Measurements from ENCODE around the gene MPV17.
"Not testable (repeated sequence)": the region's sequence is repeated elsewhere in the genome, so short reads cannot be mapped to it uniquely, and the experiment has no call there.

Gene MPV17

DNA sequence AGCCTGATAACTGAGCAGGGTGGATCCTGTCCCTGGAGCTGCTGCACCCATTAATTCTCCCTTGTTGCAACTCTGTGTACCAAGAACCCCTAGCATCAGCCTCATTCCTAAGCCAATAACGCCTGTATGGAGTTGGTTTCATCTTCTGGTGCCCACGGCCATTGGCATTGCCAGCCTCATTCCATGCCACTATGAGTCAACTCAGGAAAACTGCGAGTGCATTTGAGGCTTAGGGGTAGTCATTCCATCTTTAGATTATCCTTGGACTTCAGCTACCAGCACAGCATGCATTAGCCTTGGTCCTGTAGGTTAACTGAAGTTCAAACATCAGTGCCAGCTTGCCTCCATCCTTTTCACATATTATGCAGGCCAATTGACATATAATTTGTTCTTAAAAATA is 42.1 kb downstream of the MPV17 start:
- no peak overlapping the region for H3K4me3 ChIP-seq (ENCODE audit: low read depth, low read length)
- no peak for TF ChIP-seq CTCF (IDR thresholded peaks at IDR 0.05; ENCODE audit: low read depth, low read length)

GRCh38 chr2:27278010-27278409 is 44.9 kb downstream of the MPV17 start:
- no peak overlapping the region for H3K4me3 ChIP-seq (ENCODE audit: low read depth, low read length)
- TF ChIP-seq CTCF (IDR thresholded peaks at IDR 0.05; ENCODE audit: low read depth, low read length), result no peak

DNA sequence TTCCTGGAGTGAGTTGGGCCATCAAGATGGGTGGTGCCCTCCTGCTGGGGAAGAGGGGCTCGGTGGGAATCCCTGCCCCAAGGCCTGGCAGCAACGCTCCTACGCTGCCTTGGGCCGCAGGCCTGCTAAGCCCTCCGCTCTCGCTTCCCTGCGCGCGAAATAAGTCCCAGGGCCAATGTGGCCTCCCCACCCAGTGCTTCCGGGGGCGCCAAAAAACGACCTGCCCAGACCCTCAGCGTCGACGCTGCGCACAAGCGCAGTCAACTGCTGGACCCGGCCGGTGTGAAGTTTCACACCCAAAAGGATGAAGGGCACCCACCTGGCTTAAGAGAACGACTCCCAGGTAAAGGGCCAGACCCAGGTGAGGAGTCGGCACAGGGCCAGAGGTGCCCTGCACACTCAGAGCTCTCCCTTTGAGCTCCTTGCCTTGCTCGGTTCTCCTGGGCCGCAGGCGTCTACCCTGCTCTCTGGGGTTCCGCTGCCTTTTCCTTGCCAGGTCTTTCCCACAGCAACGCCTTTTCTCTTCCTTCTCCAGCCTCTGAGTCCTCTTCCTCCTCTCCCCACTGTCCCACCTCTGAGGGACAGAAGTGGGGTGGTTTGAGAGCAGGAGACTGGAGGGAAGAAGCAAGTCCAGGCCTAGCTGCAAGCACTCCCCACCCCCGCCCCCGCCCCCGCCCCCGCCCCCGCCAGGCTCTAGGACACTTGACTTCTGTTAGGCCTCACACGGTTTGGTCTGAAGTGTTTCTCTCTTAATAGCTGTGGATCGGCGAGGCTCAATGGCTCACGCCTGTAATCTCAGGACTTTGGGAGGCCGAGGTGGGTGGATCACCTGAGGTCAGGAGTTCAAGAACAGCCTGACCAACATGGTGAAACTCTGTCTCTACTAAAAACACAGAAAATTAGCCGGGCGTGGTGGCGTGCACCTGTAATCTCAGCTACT is 47.4 kb downstream of the MPV17 start, which contains the start of gene DNAJC5G:
TSS of gene DNAJC5G (plus strand) at position 223 of the 940 bp plus-strand sequence. CDS start 1,296 bp downstream, outside the sequence.
- H3K4me3 ChIP-seq (ENCODE audit: low read depth, low read length), result no peak within 1 kb of the TSS
- TF ChIP-seq CTCF (IDR thresholded peaks at IDR 0.05; ENCODE audit: low read depth, low read length), result no peak

- not testable (repeated sequence) for H3K4me3 ChIP-seq (ENCODE audit: low read depth, low read length)
Observed at GRCh38 chr2:27272537-27273522, 50.1 kb downstream of the MPV17 start.

DNA sequence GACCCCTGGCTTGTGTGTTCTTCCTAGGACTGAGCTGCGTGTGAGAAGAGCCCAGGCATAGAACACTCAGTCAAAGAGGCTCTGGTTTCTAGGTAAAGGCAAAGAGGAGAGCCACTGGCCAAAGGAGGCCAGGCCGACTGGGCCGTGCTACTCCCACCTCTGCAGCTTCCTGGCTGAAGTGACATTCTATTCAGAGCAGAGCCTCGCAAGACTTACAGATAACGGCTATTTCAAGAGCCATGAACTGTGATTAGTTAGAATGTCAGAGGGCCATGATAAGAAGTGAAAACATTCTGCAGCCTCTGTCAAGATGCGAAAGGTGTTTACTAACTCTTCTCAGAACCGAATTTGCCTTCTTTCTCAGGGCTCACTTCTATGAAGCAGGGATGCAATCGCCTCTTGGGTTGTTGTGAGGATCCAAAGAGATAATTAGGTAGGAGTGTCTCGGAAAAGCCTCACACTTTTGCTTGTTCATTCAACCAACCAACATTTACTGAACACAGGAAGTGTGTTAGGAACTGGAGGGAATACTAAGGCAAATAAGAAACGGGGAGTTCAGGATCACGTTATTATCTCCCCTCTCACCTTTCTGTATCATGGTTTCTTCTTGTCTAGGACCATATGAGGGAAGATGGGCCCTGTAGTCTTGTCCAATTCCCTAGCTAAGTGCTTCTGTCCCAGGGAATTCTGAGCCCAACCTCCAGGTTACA is 51.1 kb downstream of the MPV17 start:
- no peak overlapping the region for H3K4me3 ChIP-seq (ENCODE audit: low read depth, low read length)
- no peak for TF ChIP-seq CTCF (IDR thresholded peaks at IDR 0.05; ENCODE audit: low read depth, low read length)

- H3K4me3 ChIP-seq (ENCODE audit: low read depth, low read length), result no peak overlapping the region
- no peak for TF ChIP-seq CTCF (IDR thresholded peaks at IDR 0.05; ENCODE audit: low read depth, low read length)
Observed at GRCh38 chr2:27270670-27271069, 52.2 kb downstream of the MPV17 start.

- TF ChIP-seq CTCF (IDR thresholded peaks at IDR 0.05; ENCODE audit: low read depth, low read length), result no peak
Observed at GRCh38 chr2:27270131-27270530, 52.8 kb downstream of the MPV17 start.

GRCh38 chr2:27268296-27268695 is 54.6 kb downstream of the MPV17 start:
- not testable (repeated sequence) for H3K4me3 ChIP-seq (ENCODE audit: low read depth, low read length)

More at GRCh38 chr2:27270131-27270530, 52.8 kb downstream of the MPV17 start:
- no peak overlapping the region for H3K4me3 ChIP-seq (ENCODE audit: low read depth, low read length)

Measured in WI38 (cell line).